HG02678 (cell line): ENCODE measurements around the gene CNKSR3.
A peak's percentile ranks its signal among the peaks of the same experiment; 100 is the strongest.

Experiments
- ATAC-seq: cut with Tn5 transposase; IDR thresholded peaks from one replicate; pipeline ENCODE4 v1.9.1; 2021; ENCODE audit warnings: mild to moderate bottlenecking, moderate library complexity; ENCODE audit not compliant: unreplicated experiment

The CNKSR3 gene

DNA sequence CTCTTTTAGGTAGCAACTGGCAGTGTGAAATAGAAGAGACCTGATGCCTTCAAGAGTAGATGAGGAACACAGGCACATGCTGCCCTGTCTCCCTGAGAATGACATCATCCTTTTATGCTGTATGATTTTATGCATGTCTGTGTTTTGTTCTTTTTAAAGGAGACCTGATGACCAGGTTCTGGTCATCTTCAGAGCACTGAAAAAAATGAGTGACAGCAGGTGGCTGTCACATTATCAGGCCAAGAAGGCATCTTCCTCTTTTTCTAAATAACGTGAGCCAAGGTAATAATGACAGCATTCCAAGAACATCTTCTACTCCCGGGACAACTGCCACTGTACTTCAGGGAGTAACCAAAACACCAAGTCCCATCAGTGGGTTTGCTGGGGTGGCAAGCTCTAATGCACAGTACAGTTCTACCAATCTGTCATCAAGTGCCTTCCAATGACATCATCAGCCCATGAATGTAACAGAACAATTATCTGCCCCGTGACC, 28.9 kb downstream of the CNKSR3 start:
- no peak for ATAC-seq

DNA sequence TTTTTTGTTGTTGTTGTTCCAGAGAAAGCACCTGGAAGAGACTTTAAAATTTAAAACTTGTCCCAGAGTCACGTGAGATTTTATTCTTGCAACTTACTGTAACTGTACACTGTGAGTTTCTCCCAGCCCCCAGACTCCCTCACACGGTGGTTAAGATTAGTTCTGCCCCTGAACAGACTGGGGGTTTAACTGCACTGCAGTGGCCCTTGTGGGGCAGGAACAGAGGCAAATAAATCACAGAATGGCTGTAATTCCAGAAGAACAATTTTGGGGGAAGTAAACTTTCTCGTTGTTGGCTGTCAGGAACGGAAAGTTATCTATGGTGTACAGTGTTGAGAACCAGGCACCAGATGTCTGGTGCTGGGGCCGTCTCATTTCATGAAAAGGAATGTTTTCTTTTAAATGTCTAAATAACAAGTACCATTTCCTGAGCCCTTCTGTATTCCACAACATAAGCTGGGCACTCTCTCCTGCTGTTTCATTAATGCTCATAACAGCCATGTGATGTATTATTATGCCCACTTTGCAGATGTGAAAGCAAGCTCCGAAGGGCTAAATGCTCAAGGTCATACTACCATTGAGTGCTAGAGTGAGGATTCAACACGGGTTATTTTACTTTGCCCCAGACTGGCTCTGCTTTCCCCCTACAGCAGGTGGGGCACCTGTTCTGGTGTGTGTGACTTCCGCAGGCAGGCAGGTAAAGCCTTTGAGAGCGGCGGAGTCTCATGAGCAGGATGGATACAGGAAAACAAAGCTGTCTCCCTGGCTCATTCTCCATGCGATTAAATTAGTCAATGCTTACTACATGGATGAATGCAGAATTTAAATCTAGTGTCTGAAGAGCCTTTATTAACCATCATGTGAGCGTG, 30.5 kb downstream of the CNKSR3 start:
- ATAC-seq = no peak

DNA sequence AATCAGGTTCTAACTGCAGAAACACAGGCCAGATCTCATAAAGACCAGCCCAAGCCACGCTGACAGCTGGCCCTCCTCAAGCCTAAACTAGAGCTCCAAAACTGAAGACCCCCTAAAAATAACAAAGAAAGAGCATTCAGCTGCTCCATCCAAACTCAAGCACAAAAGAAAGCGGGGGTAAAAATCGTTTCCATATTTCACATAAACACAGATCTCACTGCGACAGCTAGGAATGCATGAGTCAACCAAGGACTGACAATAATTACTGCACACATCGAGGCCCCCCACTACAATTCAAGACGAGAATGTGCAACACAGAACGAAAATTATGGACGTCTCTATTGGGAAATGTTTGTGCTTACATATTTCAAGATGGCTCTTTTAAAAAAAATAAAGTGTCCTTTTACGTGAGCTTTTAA, 31.1 kb downstream of the CNKSR3 start:
- no peak for ATAC-seq

DNA sequence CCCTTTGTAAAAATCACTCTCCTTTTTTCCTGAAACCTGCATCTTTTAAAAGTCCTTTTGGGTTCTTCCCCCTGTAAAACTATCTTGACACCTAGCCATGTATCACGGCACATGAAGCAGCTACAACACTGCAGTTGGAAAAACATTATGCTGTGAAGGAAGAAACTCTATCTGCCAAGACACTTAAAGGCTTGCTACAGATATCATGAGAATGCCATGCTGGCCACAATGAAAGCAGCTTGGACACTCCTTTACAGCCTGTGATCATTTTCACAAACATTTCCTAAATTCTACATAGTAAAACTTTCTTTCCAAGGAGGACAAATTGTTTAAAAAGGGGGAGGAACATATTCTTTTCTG, 31.8 kb downstream of the CNKSR3 start:
- no peak for ATAC-seq

DNA sequence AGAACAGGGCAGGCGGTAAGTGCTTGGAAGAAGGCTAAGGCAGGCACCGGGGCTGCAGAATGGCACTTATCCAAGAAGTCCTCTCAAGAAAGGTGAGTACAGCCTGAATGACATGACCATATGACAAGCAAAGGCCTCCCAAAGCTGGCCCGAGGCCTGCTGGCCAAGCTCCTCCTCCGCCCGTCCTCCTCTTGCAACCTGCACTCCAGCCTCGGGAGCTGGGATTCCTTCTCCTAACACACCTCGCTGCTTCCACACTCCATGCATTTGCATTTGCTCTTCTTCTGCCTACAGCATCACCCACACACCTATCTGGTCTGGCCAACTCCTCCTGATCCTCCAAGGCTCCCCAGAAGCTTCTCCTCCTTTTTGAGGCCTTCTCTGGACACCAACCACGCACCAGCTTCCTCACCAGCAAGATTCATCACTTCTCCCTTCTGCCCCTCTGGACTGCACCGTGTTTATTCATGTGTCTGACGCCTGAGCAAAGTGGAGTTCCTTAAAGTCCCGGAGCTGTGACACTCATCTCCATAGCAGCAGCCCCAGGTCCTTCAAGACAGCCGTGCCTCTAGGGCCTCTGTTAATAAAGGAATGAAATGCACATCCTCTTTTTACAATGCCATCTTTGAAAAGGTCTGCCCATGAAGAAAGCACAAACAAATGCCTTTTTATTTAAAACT, 32.3 kb downstream of the CNKSR3 start:
- no peak for ATAC-seq

DNA sequence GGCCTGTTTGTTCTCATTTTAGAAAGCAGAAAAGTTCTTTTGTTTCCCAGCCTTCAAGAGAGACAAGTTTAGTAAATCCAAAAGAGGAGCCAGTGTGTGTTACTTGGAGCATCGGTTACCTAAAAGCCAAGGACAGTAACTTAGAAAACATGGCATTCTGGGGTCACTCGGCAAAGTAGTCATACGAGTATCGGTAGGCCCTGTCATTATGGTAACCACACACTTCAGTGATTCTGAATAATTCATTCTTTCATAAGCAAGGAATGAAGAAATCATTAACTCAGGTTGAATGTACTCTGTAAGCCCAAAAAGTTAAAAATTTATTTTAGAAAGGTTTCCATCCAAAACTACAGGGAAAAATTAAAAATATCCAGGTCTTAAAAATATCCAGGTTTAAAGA, 34.0 kb downstream of the CNKSR3 start:
- ATAC-seq = peak; percentile 63

DNA sequence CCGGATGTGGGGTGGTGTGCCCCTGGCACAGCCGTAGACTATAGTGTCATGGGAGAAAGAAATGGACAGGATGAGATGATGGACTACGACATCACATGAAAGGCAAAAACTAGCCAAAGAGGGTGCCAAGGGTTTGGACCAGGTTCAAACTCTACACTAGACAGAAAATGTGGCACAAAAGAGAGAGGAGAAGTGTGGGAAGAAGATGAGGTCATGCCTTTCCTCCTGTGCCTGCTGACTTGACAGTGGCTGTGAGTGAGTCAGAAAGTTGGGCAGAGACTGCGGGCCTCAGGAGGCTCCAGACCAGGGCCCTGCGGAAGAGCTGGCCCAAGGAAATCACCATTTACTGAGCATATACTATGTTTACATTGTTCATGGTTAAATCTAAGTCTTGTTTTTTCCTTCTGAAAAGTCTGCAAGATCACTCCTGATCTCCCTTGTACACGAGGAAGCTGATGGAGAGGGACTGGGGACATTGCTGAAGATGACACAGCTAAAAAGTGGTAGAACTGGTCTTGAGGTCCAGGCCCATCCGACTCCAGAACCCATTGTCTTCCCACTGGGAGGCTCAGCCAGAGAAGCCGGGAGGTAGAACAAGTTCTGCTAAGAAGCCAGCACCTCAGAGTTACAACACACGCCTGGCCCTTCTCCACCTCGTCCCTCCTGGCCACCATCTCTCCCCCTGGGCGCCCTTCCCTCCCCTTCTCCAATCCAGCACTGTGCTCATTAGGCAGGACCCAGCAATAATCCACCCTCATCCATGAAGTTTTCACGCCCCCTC, 35.6 kb downstream of the CNKSR3 start:
- no peak for ATAC-seq

DNA sequence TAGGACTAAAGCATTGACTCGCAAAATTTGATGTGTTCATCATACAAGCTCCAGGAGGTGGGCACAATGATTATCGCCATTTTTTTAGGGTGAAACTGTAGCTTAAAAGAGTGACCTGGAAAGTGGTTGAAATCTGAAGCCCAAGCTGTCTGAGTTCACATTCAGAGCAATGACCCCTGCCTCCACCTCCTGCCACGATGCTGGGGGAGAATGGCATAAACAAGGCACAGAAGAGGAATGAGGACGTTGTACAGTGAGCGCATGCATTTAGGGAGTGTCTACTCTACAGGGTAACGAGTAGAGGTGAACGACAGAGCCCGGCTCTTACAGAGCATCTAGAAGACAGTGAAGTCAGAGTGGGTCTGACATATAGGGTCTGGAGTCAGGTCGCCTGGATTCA, 37.2 kb downstream of the CNKSR3 start:
- no peak for ATAC-seq

DNA sequence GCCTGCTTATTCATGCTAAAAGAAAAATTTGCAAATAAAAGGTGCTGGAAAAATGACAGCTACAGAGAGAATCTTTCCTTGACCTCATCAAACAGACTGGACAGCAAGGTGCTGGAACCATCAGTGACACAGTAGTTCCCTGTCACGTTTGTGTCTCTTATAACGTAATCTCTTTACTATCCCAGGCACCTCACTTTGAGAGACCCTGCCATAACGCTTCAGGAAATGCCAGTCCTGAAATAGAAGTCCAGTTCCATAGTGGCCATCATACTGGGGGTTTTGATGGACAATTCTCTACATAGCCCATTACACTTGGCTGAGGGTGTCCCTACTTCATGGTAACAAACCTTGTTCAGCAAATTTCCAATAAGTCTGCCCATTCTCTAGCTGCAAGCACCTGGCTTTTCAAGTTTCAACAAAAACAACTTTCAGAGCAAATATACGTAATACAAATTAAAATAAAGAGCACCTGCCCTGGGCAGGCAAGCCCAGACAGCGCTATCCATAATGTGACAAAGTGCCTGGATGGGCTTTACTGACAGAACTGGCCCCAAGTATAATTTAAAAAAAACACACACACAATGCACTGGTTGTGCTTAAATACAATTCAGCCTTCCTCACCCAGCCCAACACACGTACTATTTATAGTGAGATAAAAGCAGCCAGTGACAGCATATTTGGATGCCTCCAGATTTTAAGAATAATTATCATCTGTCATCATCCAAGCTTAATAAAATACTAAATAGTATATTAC, 38.7 kb downstream of the CNKSR3 start:
- no peak for ATAC-seq

DNA sequence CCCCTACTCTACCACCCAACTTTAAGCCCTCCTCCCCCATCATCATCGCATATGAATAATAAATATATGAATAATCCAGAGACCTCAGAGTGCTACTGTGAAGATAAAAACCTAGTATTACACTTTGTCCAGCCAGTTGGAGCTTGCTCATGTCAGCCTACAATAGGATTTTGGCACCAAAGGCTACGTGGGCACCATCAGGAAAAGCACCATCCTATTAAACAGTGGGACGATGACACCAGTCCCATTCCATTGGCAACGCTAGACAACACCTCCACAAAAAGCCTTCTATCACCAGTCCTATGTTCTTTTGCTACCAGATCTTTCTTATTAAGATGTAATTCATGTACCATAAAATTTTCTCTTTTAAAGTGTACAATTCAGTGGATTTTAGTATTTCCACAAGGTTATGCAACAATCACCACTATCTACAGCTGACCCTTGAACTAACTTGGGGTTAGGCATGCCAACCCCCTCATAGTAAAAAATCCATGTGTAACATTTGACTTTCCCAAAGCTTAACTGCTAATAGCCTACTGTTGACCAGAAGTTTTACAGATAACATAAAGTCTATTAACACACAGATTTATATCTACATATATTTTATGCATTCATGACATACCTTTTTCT, 41.1 kb downstream of the CNKSR3 start:
- ATAC-seq = no peak

DNA sequence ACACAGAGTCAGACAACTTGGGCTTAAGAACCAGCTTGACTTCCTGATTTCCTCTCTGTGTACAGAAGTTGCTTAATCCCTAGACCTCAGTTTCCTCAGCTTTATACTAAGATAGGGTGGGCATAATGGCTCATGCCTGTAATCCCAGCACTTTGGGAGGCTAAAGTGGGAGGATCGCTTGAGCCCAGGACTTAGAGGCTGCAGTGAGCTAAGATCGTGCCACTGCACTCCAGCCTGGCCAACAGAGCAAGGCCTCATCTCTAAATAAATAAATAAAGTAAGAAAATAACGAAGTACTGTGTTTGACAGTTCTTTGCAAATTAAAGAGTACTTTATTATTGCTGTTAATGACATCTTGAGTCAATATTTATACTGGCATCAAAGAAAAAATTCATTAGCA, 41.7 kb downstream of the CNKSR3 start:
- no peak for ATAC-seq

DNA sequence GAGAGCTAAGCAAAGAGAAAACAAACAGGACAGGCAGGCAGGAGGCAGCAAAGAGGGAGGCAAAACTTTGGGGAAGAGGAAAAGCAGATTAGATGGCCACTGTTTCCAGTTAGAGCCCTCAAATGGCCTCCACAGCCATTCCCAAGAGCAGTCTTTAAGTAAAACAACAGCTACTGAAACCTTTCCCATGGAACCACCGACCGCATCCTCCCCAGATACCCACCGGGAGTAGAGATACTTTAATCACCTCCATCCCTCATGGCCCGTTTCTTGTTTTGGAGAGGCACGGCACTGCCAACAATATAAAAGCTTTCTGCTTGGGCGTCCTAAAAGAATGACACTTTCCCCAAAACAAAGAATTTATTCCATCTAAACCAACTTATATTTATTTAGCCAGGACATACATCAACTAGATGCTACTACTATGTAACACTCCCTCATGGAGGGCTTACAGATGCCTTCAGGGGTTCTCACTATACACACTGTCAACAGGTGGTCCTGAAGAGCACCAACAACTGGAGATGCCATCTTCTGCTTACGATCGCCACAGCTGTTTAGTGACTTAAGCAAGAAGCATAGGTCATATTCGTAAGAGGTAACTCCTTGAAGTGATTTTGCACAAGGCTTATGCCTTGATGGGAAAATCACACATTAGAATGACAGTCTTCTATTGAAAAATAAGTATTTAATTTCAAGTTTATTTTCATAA, 43.4 kb downstream of the CNKSR3 start:
- no peak for ATAC-seq

DNA sequence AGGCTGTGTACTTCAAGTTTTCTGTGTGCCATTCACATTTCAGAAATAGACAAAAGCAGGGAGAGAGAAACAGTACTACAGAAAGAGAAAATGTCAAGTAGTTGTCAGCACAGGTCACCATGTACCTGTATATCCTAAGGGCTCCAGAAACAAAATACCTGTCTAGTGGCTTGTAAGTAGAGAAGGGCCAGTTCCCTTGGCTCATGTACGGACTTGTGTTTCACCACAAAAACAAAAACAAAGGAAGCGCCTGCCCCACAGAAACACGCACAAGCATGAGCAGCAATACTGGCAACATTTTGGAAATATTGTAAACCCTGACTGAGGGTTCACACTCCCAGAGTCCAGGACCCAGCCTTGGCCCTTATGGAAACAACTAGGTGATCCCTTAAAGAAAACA, 44.3 kb downstream of the CNKSR3 start:
- no peak for ATAC-seq

DNA sequence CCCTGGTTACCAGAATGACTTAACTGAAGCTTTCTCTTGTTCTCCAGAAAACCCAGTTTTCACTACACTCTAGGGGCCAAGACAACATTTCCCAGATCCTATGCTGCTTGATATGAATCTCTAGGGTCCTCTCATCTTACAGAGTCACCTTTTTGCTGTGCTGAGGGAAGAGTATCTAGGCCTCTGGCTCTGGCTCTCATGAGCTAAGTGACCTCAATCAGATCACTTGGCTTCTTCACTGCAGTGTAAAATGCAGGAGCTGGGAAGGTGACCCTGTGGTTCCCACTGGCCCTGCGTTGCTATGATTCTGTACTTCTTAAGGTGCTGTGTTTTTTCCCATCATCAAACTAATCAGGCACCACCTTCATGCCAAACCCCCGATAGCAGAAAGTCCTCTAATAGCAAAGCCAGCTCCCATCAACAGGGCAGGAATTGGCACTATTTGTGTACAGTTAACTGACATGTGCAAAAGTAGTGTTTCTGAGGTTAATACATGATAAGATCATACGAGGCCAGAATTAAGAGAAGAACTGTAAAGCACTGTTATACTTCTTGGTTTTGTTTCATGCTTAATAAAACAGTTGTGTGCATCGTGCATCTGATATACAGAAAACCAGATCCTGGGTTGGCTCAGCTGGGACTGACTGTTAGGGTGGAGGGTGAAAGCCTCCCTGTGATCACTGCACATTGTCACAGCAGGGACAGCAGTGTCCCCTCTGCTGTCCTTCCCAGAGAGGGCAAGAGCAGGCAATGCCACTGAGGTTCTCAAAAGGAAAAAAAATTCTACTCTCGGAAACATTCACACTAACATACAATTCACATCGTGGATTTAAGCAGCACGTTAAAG, 46.7 kb downstream of the CNKSR3 start:
- no peak for ATAC-seq

DNA sequence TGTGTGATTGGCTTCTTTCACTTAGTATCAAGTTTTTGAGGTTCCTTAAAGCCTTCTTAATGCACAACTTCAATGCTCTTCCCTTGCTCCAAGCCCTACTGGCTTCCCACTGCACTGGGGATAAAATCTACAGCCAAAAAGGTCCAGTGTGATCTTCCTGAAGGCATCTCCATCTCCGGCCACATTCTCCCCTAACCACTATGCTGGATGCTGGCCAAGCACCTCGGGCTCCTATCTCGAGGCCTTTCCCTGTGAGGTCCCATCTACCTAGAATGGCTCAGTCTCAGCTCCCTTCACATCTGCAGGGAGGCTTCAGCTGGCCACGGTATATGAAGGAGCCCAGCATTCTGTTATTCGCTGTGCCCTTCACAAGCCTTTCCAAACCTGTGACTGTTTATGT, 48.1 kb downstream of the CNKSR3 start:
- ATAC-seq = no peak

DNA sequence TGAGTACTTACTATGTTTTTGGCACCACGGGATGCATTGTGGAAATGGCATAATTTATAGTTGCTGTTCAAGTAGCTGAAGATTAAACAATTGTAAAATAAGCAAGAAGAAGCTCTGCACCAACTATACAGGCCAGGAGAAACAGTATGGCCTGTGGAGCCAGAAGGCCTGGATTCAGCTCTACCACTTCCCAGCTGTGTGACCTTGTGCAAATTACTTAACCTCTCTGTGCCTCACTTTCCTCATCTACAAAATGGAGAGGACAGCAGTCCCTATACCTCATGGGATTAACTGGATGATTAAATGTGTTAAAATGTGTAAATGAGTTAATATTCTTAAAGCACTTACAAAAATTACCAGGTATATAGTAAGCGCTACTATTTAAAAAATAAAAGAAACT, 49.1 kb downstream of the CNKSR3 start:
- ATAC-seq = no peak

DNA sequence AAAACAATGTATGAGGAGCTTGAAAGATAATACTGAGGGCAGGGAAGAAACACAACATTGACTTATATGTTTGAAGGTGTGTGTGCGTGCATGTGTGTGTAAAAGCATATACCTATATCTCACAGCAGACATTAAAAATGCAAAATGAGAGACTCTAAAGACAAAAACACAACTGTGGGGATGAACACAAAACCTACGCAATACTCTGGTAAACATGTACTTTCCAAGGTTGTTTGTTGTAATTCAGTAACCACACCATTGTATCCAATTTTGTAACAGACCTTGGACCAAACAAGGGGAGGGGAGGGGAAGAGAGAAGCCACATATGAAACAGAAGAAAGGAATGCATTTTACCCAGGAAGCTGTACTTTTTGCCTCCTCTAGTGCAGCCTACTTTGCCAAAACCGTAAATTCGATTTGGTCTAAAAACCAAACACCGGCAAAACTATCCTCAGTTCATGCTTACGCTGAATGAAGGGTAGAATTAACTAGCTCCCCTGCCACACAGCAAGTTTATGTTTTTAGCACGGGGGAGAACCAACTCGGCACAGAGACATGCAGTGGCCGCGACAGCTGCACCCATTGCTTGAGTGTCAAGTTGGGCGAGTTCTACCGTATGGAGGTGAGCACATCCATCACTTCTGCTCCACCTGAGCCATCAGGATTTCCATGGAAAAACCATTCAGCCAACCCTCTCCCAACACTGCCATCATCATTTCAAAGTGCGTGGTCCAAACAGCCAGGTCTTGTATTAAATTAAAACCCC, 50.0 kb downstream of the CNKSR3 start:
- ATAC-seq = no peak

DNA sequence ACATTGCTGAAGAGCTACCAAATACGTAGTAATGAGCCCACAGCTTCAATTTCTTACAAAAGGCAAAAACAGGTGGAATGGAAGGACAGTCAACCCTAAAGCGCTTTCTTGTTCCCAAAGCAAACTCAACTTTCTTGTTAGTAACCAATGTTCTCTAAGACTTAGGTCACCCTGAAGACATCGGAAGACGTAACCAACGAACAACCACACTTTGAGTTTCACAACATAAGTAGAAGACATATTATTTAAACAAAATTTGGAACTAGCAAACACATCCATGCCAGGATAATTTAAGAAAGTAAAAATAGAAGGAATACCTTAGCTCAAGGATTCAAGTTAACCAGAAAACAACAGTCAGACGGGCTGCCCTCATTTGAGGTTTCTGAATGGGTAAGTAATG, 51.0 kb downstream of the CNKSR3 start:
- ATAC-seq = no peak
